HG02870 (cell line): ENCODE results near the gene HGFAC.

Source experiments
- ATAC-seq: cut with Tn5 transposase; IDR thresholded peaks from one replicate; pipeline ENCODE4 v1.9.1; 2021; ENCODE audit warnings: mild to moderate bottlenecking, moderate library complexity; ENCODE audit not compliant: unreplicated experiment

HGFAC gene

DNA sequence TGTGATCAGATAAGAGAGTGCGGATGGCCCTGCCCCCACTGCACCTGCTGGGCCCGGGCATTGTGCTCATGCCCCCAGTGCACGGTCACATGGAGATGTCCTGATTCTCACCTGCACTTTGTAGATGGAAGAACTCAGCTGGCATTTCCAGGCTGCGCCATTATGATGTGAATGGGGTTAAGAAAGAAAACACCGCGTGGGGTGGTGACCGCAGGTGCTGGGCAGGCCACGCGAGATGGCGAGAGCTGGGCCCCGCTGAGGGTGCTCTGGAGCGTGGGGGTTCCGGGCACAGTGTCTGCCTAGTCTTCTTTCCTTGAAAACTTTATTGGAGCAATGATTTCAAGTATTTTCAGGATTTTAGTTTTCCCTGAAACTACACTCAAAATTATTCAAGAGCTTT, 17.8 kb upstream of the HGFAC start:
- ATAC-seq = no peak

DNA sequence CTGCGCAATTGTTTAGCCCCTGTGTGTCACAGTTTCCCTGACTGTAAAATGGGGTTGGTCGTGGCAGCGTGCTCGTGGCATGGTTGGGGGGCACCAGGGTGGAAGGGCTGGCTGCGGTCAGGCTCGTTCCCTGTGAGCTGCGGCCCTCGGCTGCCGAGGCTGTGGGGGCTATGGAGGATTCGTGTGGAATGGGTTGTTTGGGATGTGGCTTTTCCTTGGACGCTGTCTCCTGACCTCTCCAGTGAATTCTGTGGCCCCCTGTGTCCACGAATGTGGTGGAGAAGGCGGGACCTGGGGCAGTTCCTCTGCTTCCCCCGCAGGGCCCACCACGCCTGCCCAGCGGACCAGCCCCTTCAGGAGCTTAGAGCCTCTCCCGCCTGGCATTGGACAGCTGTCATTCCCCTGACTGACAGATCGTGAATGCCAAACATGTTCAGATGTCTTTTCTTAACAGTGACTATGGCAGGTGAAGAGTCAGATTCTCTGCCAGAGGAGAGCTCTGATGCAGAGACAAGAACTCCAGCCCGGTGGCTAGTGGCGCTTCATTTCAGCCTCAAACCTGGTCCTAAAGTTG, 17.2 kb upstream of the HGFAC start:
- ATAC-seq = no peak

DNA sequence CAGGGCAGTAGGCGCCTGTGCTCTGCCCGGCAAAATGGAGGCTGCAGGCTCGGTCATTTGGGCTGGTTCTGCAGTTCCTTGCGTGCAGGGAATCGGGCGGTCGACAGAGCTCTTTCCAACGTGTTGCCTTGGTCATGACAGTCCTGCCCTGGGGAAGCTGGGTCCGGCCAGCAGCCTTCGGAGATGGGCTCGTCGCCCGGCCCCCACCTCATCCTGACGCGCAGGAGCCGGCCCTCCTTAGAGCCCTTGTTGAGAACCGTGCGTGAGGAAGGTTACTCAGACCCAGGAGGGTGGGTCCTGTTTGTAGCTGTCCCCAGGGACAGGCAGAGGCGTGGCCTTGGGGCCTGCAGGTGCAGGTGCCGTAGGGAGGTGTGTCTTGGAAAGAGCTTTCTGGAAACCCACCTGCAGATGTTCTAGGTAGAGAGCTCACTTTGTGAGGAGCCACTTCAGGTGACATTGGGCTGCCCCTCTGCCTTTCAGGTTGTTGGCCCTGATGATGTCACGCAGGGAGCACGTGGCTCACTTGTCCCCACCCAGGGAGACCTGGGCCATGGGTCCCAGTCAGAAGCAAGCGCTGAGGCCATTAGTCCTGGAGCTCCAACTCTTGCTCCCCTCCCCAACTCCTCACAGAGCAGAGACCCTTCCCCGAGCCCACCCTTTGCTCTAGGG, 15.2 kb upstream of the HGFAC start:
- ATAC-seq = no peak

DNA sequence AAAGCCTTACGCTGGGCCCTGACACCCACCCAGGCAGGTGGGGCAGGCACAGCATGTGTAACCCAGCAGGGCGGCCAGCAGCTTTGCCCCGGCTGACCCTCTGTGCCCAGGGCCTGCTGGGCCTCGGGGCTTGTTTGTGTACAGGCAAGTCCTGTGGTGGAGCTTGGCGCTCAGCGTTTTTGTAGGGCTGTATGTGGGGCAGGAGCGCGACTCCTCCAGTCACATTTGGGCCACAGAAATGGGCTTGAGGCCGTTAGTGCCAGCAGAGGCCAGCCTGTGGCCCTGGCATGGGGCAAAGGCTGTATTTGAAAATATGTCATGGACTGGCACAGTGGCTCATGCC, 14.7 kb upstream of the HGFAC start:
- ATAC-seq = no peak

DNA sequence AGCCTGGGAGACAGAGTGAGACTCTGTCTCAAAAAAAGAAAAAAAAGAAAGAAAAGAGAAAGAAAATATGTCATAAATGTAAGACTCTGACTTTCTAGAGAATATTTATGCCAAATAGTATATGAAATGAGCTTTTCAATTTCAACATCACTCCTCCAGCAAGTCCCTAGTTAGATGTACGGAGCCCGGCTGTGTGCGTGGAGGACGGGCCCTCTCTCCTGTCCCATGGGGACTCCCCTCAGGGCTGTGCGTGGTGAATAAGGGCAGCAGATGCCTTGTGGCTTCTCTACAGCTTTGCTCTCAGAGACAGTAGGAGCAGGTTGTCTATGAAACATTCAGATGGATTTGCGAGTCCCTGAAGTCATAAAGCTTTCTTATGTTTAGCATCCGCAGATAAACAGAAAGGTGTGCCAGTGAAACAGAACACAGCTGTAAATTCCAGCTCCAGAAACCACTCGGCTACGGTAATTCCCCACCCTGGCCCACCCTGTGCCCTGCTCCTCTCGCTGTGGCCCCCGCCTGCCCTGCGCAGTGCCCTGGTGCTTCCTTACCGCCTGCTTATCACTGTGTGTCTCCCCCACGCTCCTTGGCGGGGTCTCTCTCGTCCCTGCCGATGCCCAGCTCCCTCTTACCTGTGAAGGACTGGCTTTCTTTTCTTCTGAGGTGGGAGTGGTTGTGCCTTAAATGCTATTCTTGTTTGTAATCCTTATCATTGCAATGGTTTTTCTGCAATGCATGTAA, 13.9 kb upstream of the HGFAC start:
- ATAC-seq = no peak

DNA sequence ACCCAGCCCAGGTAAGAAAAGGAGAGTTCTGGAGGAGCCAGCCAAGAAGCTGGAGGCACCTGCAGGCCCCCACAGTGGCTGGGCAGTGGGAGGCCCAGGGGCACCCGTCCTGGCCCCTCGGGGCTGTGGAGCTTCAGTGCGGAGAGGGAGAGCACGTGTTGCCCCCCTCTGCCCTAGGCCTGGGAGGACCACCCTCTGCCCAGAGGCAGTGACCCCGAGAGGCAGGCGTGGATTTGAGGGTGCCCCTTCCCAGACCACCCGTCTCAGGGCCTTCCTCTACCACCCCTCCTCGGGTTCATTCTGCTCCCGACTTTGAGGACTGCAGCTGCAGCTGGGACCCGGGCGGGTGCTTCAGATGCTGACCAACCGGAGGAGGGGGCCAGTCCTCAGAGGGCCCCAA, 12.1 kb upstream of the HGFAC start:
- no peak for ATAC-seq

DNA sequence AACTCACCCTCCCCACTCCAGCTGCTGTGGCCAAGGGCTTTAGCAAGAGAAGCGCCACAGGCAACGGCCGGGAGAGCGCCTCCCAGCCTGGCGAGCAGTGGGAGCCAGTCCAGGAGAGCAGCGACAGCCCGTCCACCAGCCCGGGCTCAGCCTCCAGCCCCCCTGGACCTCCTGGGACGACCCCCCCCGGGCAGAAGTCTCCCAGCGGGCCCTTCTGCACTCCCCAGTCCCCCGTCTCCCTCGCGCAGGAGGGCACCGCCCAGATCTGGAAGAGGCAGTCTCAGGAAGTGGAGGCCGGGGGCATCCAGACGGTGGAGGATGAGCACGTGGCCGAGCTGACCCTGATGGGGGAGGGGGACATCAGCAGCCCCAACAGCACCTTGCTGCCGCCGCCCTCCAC, 11.2 kb upstream of the HGFAC start:
- no peak for ATAC-seq

DNA sequence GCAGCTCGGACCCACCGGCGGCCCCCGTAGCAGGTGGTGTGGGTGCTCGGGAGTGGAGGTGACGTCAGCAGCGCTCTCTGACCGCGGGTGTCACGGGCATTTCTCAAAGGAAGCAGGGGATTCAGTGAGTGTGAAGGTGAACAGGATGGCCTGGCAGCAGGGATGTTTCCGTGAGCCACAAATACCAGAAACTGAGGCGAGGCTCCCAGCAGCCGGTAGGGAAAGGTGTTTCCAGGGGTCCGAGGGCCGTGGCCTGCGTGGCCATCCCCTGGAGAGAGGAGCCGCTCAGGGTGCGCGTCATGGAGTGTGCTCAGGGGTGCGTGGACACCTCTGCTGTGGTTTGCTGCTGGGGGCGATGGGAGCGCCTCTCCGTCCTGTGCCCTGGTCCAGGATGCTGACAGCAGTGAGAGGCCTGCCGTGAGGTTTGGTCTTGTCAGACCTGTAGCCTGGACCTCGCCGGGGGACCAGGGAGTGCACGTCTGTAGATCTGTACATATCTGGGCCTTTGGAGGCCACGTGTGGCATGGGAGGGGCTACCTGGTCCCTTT, 10.2 kb upstream of the HGFAC start:
- no peak for ATAC-seq

DNA sequence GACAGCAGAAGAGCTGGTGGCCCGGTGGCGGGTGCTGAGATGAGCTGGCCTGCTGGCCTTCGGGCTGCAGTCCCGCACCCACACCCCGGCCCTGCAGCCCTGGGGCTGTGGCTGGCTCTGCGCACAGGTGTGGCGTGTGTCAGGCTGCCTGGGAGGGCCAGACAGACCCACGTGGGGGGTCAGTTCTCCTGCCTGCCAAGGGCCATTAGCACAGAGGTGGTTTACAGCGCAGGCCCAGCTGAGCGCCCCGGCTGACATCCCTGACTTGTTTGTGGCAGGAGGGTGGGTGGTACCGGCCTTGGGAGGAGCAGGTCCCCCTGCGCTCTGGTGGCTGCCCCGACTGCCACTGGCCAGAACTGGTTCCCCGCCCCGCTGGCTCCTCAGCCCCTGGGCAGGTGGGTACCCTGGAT, 9.4 kb upstream of the HGFAC start:
- ATAC-seq = no peak

DNA sequence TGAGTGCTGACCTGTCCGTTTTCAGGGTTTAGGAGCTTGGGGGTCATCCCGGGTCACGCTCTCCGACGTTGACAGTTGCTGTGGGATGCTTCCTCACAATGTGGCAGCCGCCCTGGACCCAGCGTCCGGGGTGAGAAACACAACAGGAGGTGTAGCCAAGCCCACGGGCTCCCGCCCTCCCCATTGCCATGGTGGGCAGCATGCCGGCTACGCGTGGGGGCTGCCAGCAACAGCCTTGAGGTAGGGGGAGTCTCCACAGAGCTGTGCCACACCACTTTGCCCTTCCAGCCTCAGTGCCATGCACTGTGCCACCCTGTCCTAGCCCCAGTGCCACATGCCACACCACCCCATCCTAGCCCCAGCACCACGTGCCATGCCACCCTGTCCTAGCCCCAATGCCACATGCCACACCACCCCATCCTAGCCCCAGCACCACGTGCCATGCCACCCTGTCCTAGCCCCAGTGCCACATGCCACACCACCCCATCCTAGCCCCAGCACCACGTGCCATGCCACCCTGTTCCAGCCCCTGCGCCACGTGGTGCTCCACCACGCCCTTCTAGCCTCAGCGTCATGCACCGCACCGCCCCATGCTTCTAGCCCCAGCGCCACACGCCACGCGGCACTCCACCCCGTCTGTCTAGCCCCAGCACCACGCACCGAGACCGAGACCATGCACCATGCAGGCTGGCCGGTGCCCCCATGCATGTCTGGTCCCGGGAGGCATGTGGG, 8.5 kb upstream of the HGFAC start:
- no peak for ATAC-seq

DNA sequence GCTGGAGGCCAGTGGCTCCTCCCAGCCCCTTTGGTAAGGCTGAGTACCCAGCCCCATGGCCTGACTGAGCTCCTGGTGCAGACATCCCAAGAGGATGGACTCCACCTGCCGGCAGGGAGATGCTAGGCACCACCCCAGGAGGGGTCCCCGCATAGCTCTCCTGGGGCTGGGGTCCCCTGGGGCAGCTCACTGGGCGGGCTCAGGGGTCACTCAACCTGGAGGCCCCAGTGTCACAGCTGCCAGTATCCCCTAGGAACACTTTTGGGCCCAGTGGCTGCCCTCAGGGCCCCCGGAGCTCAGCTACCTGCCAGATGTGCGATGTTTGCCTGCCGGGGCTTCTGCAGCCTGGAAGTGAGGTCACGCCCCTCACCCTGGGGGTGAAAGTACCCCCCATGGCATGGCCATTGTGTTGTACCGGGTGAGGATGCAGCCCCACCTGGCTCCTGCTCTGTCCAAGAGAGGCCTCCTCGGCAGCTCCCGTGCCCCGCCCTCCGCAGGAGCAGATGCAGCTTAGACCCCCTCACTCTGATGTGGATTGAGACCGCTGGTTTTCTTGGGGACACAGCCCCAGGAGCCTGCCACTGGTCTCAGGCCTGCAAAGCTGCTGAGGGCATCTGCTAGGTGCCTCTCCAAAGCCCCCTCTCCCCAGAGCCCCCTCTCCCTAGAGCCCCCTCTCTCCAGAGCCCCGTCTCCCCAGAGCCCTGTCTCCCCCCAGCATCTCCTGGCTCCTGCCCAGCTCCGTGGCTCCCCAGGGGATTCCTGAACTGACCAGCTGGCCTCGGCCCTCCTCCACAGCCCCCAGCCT, 6.7 kb upstream of the HGFAC start:
- ATAC-seq = no peak

DNA sequence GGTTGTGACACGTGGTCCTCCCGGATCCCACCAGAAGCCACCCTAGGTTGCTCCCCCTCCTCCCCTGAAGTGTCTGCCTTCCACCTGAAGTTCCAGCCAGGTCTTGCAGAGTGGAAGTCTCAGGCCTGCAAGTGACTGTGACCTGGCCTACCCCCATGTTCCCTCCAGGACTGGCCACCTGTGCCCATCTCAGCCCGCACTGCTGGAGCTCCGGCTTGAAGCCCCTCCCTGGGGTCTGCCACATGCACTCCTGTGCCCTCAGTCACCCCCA, 6.1 kb upstream of the HGFAC start:
- ATAC-seq = no peak

DNA sequence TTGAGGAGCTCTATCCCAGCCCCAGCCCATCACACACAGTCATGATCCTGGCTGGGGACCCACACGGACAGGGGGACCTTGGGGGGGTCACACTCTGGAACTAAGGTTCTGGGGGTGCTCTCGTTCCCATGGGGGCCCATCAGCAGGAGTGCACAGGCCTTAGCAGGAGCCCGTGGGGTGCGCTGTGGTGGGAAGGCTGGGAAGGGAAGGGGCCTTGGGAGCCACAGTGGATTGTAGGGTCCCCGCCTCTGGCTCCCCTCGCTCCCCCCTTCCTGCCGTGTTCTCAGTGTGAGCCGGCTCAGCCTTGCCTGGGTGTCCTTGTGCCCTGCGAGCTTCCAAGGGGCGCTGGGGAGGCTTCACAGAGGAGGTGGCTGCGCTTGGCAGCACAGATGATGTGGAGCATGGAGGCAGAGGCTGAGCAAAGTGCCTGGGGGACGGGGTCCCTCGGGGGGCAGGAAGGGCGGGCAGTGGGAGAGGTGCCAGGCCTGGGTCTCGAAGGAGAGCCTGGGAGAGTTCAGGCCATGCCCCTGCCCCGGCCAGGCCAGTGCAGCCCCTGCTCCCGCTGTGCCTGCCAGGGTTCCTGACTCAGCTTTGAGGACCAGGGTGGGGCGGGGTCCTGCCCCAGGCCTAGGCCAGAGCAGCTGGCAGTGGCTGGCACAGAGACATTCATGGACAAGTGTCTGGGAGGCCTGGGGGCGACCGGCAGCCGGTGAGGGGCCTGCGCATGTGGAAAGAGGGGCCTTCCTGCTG, 5.5 kb upstream of the HGFAC start:
- ATAC-seq = no peak

DNA sequence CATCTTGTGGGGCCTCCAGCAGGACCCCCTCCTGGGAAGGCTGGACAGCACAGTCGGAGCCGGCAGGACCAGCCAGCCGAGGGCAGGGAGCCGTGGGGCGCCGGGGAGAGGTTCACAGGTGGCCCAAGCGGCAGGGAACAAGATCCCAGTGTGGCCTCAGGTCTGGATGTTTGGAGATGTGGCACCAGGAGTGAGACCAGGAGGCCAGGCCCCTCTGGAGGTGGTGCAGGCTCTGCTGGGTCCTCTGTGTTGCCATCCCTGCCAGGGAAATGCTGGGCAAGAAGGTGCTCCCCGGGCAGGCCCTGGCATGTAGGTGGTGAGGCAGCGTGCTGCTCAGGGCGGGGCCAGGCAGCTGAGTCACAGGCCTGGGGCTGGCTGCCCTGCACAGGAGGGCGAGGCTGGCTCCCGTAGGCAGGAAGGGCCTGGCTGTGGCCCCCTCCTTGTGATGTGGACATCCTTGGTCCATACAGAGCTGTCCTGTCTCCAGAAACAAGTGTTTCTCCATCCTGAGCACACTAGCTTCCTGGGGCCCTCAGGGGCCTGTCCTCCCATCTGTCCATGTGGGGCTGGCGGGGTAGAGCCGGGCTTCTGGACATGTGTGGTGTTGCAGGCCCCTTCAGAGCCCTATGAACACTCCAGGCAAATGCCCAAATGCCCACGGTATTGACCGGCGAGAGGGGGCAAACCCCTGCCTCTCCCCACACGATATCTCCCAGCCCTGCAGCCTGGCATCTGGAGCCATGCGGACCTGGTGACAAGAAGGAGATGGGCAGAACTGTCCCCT, 4.8 kb upstream of the HGFAC start:
- ATAC-seq = no peak

DNA sequence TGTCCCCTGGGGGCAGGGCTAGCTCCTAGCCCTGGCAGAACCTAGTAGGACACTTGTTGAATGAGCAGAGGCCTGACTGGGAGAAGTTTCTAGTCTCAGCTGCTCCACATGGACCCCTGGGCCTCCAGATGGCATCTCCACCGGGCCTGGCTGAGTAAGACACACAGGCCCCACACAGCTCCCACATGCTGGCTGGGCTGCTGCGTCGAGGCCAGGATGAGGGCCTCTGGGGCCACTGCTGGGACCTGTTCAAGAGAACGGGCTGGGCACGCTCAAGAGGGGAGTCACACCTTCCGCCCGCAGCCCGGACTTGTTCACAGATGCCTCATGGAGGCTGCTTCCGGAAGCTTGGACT, 4.2 kb upstream of the HGFAC start:
- no peak for ATAC-seq

DNA sequence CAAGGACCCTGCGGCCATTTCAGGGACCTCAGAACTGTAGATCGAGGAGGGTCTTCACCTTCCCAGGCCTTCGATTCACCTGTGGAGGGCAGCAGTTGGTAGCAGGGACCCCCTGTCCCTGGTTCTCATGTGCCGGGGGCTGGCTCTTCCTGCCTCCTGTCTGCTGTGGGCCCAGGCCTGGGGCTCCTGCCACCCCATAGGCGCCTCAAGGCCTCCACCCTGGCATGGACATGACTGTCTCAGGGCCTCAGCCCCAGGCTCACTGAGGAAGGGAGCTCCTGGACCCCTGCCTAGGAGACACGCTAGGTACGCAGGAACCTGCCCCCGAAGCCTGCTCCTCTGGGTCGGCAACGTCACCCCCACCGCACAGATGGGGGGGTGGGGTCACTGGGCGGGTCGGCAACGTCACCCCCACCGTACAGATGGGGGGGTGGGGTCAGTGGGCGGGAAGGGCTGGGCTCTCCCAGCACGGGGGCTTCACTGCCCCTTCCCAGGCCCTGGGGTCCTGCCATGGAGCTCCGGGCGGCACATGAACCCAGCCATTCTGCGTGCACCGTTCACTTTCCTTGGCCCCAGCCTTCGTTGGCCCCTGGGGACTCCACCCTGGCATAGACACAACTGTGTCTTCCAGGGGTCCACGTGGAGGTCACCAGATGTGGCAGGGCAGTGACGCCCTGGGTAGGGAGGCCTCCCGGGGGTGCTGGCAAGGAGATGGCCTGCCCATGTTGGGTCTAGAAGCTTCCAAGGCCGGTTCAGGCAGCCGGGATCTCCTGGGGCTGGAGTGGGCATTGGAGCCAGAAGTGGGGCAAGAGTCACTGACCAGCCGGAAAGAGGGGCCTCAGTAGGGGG, 3.5 kb upstream of the HGFAC start:
- no peak for ATAC-seq

DNA sequence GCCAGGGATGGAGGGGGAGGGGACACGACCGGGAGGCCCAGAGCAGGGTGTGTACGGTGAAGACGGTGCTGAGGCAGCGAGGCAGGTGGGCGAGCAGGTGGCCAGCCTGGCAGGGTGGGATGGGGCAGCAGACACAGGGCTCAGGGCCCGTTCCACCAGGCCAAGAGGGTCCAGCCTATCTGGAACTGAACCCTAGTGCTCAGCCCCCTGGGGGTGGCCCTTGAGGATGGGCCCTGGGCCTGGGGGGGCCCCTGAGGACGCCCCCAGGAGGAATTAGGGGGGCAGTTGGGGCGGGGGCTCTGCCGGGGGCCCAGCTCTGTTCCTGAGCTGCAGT, 3.0 kb upstream of the HGFAC start:
- no peak for ATAC-seq

DNA sequence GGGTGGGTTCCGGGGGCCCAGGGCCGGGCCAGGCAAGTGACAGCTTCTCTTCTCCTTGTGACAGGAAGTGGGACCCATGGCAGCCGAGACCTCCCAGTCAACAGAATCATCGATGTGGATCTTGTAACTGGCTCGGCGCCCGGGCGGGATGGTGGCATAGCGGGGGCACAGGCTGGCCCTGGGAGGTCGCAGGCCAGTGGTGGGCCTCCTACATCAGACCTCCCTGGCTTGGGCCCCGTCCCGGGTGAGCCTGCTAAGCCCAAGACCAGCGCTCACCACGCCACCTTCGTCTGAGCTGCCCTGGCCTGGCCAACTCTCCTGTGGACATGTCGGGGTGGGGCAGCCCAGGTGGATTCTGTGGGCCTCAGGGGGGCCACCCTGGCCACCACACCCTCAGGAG, 2.4 kb upstream of the HGFAC start:
- no peak for ATAC-seq

DNA sequence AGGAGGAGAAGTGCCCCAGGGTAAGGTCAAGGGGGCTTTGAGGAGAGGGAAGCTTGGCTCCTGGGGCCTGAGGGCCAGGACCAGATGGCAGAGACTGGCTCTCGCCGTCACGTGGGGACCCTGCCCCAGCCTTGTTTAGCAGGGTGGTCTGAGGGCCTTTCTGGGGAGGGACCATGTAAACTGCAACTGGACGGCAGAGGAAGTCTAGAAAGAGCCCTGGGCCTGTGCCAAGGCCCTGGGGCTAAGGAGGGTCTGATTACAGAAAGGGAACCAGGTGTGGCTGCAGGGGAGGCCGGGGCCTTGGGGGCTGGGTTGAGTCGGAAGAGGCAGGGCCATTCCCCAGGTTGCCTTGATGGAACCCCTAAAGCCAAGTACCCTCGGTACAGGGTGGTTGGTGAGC, 1.8 kb upstream of the HGFAC start:
- ATAC-seq = no peak
